ENCODE data around the gene PHRF1. TPM values are rescaled to one million over a fixed set of nuclear protein-coding genes. Genes with fewer than 3 reads are reported as not detected.
"Not testable (repeated sequence)": the region's sequence is repeated elsewhere in the genome, so short reads cannot be mapped to it uniquely, and the experiment has no call there.

Gene PHRF1
- total RNA-seq, 1 donor from 2014 or later: 54.8 TPM

DNA sequence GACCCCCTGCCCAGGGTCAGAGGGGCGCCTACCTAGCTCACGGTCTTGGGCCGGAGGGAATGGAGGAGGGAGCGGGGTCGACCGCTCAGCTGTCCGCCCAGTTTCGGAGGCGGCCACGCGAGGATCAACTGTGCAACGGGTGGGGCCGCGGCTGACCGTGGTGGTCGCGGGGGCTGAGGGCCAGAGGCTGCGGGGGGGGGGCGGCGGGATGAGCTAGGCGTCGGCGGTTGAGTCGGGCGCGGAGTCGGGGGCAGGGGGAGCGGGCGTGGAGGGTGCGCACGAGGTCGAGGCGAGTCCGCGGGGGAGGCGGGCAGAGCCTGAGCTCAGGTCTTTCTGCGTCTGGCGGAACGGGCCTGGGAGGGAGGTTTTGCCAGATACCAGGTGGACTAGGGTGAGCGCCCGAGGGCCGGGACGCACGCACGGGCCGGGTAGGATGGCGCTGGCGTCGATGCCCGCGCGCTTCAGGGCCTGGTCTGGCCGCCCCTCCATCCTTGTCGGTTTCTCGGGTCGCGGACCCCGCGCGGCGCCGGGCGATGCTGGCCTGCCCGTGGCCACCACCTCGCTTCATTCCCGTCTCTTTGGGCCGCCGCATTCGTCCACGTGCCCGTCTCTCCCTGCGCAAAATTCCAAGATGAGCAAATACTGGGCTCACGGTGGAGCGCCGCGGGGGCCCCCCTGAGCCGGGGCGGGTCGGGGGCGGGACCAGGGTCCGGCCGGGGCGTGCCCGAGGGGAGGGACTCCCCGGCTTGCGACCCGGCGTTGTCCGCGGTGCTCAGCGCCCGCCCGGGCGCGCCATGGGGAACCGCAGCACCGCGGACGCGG lies 60.5 kb downstream of the PHRF1 start, which contains the start of gene DRD4:
DRD4 (plus strand) TSS at position 759 of the 822 bp plus-strand sequence; CDS start at position 795, 36 bp downstream.
- intact Hi-C loops (cut with micrococcal nuclease): no loop called here
- H3K4me3 Mint-ChIP-seq: peak within 1 kb of the TSS; percentile 49

GRCh38 chr11:637333-637592 lies 61.0 kb downstream of the PHRF1 start:
- Mint-ChIP-seq H3K36me3 (ENCODE audit: low read depth) (peaks cover 7% of the 10 kb centered on the region), H3K4me1 (peaks cover 8% of the 10 kb centered on the region), H3K27me3 (peaks cover 27% of the 10 kb centered on the region), H3K4me3 (peak overlapping the region; percentile 49), H3K27ac (no peak overlapping the region), H3K9me3 (no peaks in the 10 kb centered on the region)
- intact Hi-C loops (cut with micrococcal nuclease): no loop called here
- no peak for DNase-seq

More for the DNA sequence above, 60.5 kb downstream of the PHRF1 start, which contains the start of gene DRD4:
- Mint-ChIP-seq H3K4me1 (peaks cover 8% of the 10 kb centered on the region), H3K27me3 (peaks cover 27% of the 10 kb centered on the region), H3K36me3 (ENCODE audit: low read depth) (peaks cover 5% of the 10 kb centered on the region), H3K9me3 (no peaks in the 10 kb centered on the region), H3K27ac (peak within 1 kb of the TSS; percentile 51)
- DNase-seq: no peak

GRCh38 chr11:637593-638521 lies 61.6 kb downstream of the PHRF1 start:
- Mint-ChIP-seq H3K9me3 (no peaks in the 10 kb centered on the region), H3K27ac (peak overlapping the region; percentile 51), H3K36me3 (ENCODE audit: low read depth) (peaks cover 7% of the 10 kb centered on the region), H3K4me3 (peak overlapping the region; percentile 49), H3K4me1 (peaks cover 10% of the 10 kb centered on the region), H3K27me3 (peaks cover 27% of the 10 kb centered on the region)
- intact Hi-C loops (cut with micrococcal nuclease): no loop called here
- no peak for DNase-seq

- intact Hi-C loops (cut with micrococcal nuclease): no loop called here
- Mint-ChIP-seq H3K27me3 (peaks cover 27% of the 10 kb centered on the region), H3K4me3 (peak overlapping the region; percentile 26), H3K4me1 (peaks cover 10% of the 10 kb centered on the region), H3K36me3 (ENCODE audit: low read depth) (peaks cover 7% of the 10 kb centered on the region), H3K9me3 (no peaks in the 10 kb centered on the region), H3K27ac (no peak overlapping the region)
- DNase-seq: no peak
Observed at GRCh38 chr11:638631-639331, 62.5 kb downstream of the PHRF1 start.

DNA sequence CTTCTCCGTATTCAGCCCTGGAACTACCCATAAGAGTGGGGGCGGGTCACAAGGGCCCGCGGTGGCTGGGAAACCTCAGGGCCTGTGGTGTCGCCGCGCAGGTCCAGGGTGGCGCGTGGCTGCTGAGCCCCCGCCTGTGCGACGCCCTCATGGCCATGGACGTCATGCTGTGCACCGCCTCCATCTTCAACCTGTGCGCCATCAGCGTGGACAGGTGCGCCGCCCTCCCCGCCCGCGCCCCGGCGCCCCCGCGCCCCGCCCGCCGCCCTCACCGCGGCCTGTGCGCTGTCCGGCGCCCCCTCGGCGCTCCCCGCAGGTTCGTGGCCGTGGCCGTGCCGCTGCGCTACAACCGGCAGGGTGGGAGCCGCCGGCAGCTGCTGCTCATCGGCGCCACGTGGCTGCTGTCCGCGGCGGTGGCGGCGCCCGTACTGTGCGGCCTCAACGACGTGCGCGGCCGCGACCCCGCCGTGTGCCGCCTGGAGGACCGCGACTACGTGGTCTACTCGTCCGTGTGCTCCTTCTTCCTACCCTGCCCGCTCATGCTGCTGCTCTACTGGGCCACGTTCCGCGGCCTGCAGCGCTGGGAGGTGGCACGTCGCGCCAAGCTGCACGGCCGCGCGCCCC lies 63.2 kb downstream of the PHRF1 start:
- intact Hi-C loops (cut with micrococcal nuclease): no loop called here
- no peak overlapping the region for H3K4me3 Mint-ChIP-seq
- H3K9me3 Mint-ChIP-seq: no peaks in the 10 kb centered on the region
- H3K27me3 Mint-ChIP-seq: peaks cover 27% of the 10 kb centered on the region
- peaks cover 7% of the 10 kb centered on the region for H3K36me3 Mint-ChIP-seq (ENCODE audit: low read depth)
- peaks cover 10% of the 10 kb centered on the region for H3K4me1 Mint-ChIP-seq
- no peak for DNase-seq
- no peak overlapping the region for H3K27ac Mint-ChIP-seq

DNA sequence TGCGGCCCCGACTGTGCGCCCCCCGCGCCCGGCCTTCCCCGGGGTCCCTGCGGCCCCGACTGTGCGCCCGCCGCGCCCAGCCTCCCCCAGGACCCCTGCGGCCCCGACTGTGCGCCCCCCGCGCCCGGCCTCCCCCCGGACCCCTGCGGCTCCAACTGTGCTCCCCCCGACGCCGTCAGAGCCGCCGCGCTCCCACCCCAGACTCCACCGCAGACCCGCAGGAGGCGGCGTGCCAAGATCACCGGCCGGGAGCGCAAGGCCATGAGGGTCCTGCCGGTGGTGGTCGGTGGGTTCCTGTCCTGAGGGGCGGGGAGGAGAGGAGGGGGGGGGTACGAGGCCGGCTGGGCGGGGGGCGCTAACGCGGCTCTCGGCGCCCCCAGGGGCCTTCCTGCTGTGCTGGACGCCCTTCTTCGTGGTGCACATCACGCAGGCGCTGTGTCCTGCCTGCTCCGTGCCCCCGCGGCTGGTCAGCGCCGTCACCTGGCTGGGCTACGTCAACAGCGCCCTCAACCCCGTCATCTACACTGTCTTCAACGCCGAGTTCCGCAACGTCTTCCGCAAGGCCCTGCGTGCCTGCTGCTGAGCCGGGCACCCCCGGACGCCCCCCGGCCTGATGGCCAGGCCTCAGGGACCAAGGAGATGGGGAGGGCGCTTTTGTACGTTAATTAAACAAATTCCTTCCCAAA lies 63.9 kb downstream of the PHRF1 start:
- Mint-ChIP-seq H3K27me3 (peaks cover 27% of the 10 kb centered on the region), H3K4me3 (peak overlapping the region; percentile 21), H3K4me1 (peaks cover 10% of the 10 kb centered on the region), H3K36me3 (ENCODE audit: low read depth) (peaks cover 7% of the 10 kb centered on the region), H3K27ac (no peak overlapping the region), H3K9me3 (no peaks in the 10 kb centered on the region)
- no peak for DNase-seq
- intact Hi-C loops (cut with micrococcal nuclease): no loop called here

- no peak overlapping the region for H3K27ac Mint-ChIP-seq
- DNase-seq: no peak
- H3K36me3 Mint-ChIP-seq (ENCODE audit: low read depth): peaks cover 7% of the 10 kb centered on the region
- H3K27me3 Mint-ChIP-seq: peaks cover 16% of the 10 kb centered on the region
- peaks cover 8% of the 10 kb centered on the region for H3K4me1 Mint-ChIP-seq
- intact Hi-C loops (cut with micrococcal nuclease): no loop called here
- H3K4me3 Mint-ChIP-seq: no peak overlapping the region
- no peaks in the 10 kb centered on the region for H3K9me3 Mint-ChIP-seq
Observed at GRCh38 chr11:641806-642370, 65.6 kb downstream of the PHRF1 start.

DNA sequence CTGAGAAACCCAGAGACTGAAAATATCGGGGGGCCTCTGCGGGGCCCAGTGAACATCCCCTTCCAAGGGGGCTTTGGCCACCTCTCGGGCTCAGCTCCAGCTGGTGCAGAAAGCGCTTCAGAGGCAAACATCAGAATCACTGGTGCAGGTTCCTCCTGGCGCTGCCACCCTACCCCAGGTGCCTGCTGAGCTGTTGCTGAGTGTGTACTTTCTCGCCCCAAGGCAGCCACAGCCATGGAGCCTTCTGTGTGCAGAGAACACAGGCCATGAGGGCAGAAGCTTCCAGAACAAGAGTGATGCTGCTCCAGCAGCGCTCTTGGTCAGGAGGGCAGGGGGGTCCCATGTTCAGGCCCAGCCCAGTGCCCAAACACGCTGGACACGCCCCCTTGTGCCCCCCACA lies 67.1 kb downstream of the PHRF1 start:
- DNase-seq: no peak
- peaks cover 9% of the 10 kb centered on the region for H3K36me3 Mint-ChIP-seq (ENCODE audit: low read depth)
- H3K4me1 Mint-ChIP-seq: peaks cover 4% of the 10 kb centered on the region
- H3K9me3 Mint-ChIP-seq: no peaks in the 10 kb centered on the region
- no peak overlapping the region for H3K27ac Mint-ChIP-seq
- H3K27me3 Mint-ChIP-seq: peaks cover 10% of the 10 kb centered on the region
- H3K4me3 Mint-ChIP-seq: no peak overlapping the region
- intact Hi-C loops (cut with micrococcal nuclease): no loop called here

GRCh38 chr11:643849-644738 lies 67.8 kb downstream of the PHRF1 start:
- no peak overlapping the region for H3K4me3 Mint-ChIP-seq
- H3K4me1 Mint-ChIP-seq: peaks cover 4% of the 10 kb centered on the region
- no peaks in the 10 kb centered on the region for H3K9me3 Mint-ChIP-seq
- no peak overlapping the region for H3K27ac Mint-ChIP-seq
- peaks cover 9% of the 10 kb centered on the region for H3K36me3 Mint-ChIP-seq (ENCODE audit: low read depth)
- intact Hi-C loops (cut with micrococcal nuclease): no loop called here
- H3K27me3 Mint-ChIP-seq: peaks cover 3% of the 10 kb centered on the region
- DNase-seq: no peak

DNA sequence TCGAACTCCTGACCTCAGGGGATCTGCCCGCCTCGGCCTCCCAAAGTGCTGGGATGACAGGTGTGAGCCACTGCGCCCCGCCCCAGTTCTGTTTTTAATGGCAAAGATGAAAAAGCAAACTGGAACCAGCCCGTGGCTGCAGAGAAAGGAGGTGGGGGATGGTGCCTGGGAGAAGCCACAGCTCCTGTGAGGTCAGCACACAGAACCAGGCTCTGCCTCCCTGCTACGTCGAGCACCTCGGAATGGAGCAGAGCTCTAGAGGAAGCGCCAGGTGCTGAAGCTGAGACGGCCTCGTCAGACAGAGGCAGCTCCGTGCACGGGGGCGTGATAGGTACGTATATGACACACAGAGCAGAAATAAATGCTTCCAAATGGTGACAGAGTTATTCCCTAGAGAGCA lies 69.3 kb downstream of the PHRF1 start:
- Mint-ChIP-seq H3K36me3 (ENCODE audit: low read depth) (peaks cover 8% of the 10 kb centered on the region), H3K4me1 (peaks cover 2% of the 10 kb centered on the region), H3K27ac (no peak overlapping the region), H3K4me3 (no peak overlapping the region), H3K27me3 (no peaks in the 10 kb centered on the region), H3K9me3 (no peaks in the 10 kb centered on the region)
- intact Hi-C loops (cut with micrococcal nuclease): no loop called here
- DNase-seq: no peak

GRCh38 chr11:646214-646613 lies 69.9 kb downstream of the PHRF1 start:
- H3K27me3 Mint-ChIP-seq: no peaks in the 10 kb centered on the region
- peaks cover 11% of the 10 kb centered on the region for H3K36me3 Mint-ChIP-seq (ENCODE audit: low read depth)
- H3K9me3 Mint-ChIP-seq: no peaks in the 10 kb centered on the region
- H3K4me1 Mint-ChIP-seq: peaks cover 2% of the 10 kb centered on the region
- H3K27ac Mint-ChIP-seq: no peak overlapping the region
- intact Hi-C loops (cut with micrococcal nuclease): no loop called here
- DNase-seq: no peak
- no peak overlapping the region for H3K4me3 Mint-ChIP-seq

DNA sequence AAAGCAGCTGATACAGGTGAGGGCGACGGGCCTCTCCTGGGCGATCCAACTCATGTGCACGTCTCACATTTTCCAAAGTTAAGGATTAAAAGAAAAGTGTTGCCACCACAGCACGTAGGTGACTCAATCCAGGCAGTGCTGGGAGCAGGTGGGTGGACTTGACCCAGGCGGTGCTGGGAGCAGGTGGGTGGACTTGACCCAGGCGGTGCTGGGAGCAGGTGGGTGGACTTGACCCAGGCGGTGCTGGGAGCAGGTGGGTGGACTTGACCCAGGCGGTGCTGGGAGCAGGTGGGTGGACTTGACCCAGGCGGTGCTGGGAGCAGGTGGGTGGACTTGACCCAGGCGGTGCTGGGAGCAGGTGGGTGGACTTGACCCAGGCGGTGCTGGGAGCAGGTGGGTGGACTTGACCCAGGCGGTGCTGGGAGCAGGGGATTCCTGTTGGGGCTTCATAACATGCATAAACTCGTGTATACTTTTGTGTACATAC lies 71.4 kb downstream of the PHRF1 start:
- not testable (repeated sequence) for H3K4me3 Mint-ChIP-seq

More for the DNA sequence above, 71.4 kb downstream of the PHRF1 start:
- H3K9me3 Mint-ChIP-seq; H3K27me3 Mint-ChIP-seq; intact Hi-C loops (cut with micrococcal nuclease); H3K4me1 Mint-ChIP-seq; DNase-seq; H3K27ac Mint-ChIP-seq: not testable (repeated sequence)
- peaks cover 19% of the 10 kb centered on the region for H3K36me3 Mint-ChIP-seq (ENCODE audit: low read depth)

All from activated CD4-positive, alpha-beta T cell treated with anti-CD3 and anti-CD28 coated beads, Interleukin-2, amount 10 ng/mL, durations not matched to agents 24 days and 14 days (primary cell).